Thyroid gland (tissue), 4 donors: ENCODE data around the gene NDEL1.

ENCODE experiments used
- POLR2A ChIP-seq, 2 donors: fragments of 450-650 bp; IDR thresholded peaks; one replicate each; pipeline ENCODE4 v1.6.1; 2017; ENCODE audit warnings: antibody characterized with exemption in 2 of 2, mild to moderate bottlenecking in 2 of 2, moderate library complexity in 1 of 2
- TF ChIP-seq, protein P1 (sequence below), 6 experiments: fragments of 200-600 bp in 3 of 6; fragments of 450-650 bp in 3 of 6; sonication (generic) in 3 of 6; IDR thresholded peaks; one replicate each; pipeline ENCODE4 v1.5.1; 2016 to 2019; ENCODE audit warnings: antibody characterized with exemption in 6 of 6, mild to moderate bottlenecking in 2 of 6, inconsistent platforms in 1 of 6, moderate library complexity in 1 of 6

DNA sequence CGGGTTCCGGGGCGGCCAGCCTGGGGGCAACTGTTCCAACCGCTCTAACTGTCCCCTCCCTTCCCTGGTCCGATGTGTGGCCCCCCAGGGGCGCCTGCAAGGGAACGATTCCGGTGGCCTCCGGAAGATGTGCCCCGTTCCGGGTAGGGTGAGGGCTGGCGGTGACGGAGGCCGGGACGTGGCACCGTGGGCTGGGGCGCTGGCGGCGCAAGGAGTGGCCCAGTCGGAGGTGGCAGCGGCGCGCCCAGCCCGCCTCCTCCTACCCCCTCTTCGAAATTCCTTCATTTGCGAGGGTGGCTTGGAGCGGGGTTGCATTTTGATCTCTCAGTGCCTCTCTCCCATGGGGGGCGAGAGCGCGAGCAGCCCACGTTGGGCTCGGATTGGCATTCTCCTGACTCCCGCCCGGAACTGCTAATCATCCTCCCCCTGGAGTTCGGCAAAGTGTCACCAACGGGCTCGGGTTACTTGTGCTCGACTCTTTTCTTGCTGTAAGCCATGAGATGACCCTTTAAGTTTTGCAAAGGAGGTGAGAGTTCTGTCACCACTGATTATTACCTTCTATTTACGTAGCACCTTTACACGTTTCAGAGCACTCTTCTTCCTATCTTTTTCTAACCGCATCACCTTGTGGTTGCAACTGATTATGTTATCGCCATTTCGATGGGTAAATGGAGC lies 622 bp downstream of the NDEL1 start:
- TF ChIP-seq POLR2A (IDR thresholded peaks at IDR 0.05), result no peak
- TF ChIP-seq, protein P1, sequence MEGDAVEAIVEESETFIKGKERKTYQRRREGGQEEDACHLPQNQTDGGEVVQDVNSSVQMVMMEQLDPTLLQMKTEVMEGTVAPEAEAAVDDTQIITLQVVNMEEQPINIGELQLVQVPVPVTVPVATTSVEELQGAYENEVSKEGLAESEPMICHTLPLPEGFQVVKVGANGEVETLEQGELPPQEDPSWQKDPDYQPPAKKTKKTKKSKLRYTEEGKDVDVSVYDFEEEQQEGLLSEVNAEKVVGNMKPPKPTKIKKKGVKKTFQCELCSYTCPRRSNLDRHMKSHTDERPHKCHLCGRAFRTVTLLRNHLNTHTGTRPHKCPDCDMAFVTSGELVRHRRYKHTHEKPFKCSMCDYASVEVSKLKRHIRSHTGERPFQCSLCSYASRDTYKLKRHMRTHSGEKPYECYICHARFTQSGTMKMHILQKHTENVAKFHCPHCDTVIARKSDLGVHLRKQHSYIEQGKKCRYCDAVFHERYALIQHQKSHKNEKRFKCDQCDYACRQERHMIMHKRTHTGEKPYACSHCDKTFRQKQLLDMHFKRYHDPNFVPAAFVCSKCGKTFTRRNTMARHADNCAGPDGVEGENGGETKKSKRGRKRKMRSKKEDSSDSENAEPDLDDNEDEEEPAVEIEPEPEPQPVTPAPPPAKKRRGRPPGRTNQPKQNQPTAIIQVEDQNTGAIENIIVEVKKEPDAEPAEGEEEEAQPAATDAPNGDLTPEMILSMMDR (IDR thresholded peaks at IDR 0.05), result peak in 1 of 6 experiments; percentile 3
